ENCODE measurements around the gene PTPRS. TPM values are rescaled to one million over a fixed set of nuclear protein-coding genes. Genes with fewer than 3 reads are reported as not detected.

The PTPRS gene
- total RNA-seq = 3.8 and 5.4 TPM in 2 replicates

DNA sequence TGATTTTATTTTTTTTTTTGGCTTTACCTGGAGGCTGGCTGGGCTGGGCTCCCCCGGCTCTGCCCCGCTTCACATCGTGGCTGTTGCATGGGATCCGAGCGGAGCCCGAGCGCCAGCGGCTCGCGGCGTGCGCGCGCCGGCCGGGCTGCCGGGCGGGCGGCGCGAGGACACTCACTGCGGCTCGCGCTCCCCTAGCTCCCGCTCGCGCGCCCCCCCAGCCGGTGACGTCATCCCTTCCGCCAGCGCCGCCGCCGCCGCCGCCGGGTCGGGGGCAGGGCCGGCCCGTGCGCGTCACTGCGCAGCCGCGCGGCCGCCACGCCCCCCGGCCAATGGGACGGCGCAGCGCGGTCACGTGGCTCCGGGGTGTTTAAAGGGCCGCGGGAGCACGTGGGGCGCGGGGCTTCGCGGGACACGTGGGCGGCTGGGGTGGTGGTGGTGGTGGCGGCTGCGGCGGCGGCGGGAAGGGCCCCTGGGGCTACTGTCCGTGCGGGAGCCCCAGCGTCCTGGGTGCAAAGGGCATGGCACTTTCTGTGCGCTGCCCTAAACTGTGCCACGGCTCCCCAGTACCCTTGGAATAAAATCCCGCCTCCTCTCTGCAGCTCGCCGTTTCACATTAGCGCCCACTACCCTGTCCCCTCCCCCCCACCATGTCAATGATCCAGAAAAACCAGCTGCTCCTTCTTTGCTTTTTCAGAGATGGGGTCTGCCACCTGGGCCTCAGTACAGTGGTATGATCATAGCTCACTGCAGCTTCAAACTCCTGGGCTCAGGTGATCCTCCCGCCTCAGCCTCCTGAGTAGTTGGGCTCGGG, at the start of gene PTPRS:
PTPRS (minus strand) TSS at position 176 of the 811 bp plus-strand sequence. CDS start 54,672 bp downstream, outside the sequence.

Other genes starting within 250 kb of the PTPRS start
- not detected in 2 replicates for gene ZNRF4, start 114.6 kb upstream of the PTPRS start, total RNA-seq
- 0.15 and 0.53 TPM in 2 replicates for gene TINCR, start 227.1 kb upstream of the PTPRS start, total RNA-seq

Measured in mammary microvascular endothelial cell (primary cell).